Measurements from ENCODE around the gene SSTR5. TPM values are rescaled to one million over a fixed set of nuclear protein-coding genes. Genes with fewer than 3 reads are reported as not detected.
"Not testable (repeated sequence)": the region's sequence is repeated elsewhere in the genome, so short reads cannot be mapped to it uniquely, and the experiment has no call there.

Gene SSTR5
- total RNA-seq, 1 donor from 2014 or later, result not detected

DNA sequence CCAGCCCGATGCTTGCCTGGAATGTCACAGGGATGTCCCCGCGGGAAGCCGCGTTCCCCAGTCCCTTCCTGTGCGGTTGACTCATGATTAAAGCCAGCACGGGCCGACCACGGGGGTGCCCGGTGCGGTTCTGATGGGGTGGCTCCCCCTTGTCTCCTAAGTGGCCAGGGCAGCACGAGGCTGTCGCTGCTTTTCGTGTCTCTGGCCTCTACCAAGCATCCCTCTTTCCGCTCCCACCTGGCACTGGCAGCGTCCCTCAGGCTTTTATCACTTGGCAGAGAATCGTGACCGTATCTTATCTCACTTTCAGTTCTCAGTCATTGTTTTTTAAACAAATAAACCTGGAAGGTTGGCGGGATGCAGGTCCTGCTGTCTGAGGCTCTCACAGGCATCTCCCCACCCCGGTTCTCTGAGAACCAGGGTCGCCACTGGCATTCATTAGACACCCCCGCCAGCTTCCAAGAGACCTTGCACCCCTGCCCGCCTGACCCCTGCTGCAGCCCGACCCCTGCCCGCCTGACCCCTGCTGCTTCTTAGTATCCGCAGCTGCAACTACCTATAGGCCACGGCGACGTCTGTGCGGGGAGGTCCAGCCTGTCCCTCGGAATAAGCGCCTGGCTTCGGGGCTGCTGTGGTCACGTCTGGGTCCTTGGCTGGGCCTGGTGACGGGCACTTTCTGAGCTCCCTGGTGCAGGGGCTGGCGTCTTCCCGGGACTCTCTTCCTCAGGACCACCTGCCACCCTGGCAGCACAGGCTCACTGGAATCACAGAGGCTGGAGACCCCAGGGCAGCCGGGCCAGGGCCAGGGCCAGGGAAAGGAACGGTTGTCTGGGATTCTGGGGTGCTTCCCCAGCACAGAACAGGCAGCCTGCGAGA is 16.0 kb downstream of the SSTR5 start:
- no peaks in the 10 kb centered on the region for H3K27me3 Mint-ChIP-seq (ENCODE audit: low read depth)
- no peak overlapping the region for H3K27ac Mint-ChIP-seq
- no peak for DNase-seq (ENCODE audit: low spot score)
- intact Hi-C loops (cut with micrococcal nuclease), result no loop called here
- no peaks in the 10 kb centered on the region for H3K4me1 Mint-ChIP-seq (ENCODE audit: low read depth)
- no peaks in the 10 kb centered on the region for H3K36me3 Mint-ChIP-seq (ENCODE audit: low read depth)
- H3K9me3 Mint-ChIP-seq, result peaks cover 10% of the 10 kb centered on the region
- no peak overlapping the region for H3K4me3 Mint-ChIP-seq (ENCODE audit: low read depth)

DNA sequence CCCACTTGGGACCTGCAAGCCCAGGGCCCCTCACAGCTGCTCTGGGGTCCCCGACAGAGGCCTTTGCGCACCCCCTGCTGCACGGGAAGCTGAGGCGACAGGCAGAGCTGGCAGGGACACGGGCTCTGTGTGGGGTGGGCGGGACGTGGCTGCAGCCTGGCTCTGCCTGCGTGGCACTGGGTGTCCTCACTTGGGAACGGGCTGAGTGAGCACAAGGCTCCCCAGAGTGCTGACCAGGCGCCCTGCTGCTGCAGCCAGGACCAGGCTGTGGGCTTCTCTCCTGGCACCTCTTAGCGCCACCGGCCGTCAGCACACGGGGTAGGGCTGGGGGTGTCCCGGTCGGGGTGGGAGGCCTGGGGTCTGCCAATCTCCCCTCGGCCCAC is 16.9 kb downstream of the SSTR5 start:
- peaks cover 10% of the 10 kb centered on the region for H3K9me3 Mint-ChIP-seq
- intact Hi-C loops (cut with micrococcal nuclease), result no loop called here
- no peaks in the 10 kb centered on the region for H3K27me3 Mint-ChIP-seq (ENCODE audit: low read depth)
- DNase-seq (ENCODE audit: low spot score), result no peak
- H3K27ac Mint-ChIP-seq, result no peak overlapping the region
- H3K4me3 Mint-ChIP-seq (ENCODE audit: low read depth), result no peak overlapping the region
- H3K4me1 Mint-ChIP-seq (ENCODE audit: low read depth), result no peaks in the 10 kb centered on the region
- no peaks in the 10 kb centered on the region for H3K36me3 Mint-ChIP-seq (ENCODE audit: low read depth)

DNA sequence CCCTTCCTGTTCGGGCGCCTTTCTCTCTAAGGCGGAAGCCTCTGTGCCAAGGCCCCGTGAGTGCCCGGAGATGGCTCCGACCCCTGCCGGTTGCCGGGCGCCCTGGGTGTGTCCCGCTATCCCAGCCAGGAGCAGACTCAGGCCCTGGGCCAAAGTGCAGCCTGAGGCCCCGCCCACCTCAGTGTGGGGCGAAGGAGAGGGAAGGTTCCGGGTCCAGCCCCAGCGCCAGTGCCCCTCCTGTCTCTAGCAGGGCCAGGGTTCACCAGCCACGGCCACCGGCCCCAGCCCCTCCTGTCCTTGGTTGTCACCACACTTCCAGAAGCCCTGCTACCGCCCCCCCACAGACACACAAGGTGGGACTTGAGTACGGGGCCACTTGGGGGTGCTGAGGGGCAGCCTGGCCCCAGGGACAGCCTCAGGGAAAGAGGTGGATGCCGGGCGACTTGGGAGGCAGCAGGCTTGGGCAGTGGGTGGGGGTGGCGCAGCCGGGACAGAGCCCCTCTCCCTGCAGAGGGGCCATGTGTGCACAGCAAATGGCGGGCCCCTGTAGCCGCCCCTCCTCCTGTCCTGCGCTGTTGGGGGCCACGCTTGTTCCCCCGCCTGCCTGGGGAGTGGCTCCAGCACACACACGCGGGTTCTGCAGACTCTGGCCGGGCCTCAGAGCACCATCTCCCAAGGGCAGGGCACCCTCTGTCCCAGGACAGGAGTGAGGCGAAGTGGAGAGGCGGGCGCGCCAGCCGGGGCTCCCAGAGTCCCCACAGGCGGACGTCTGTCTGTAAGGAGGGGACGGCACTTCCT is 17.5 kb downstream of the SSTR5 start:
- Mint-ChIP-seq H3K27me3 (ENCODE audit: low read depth) (no peaks in the 10 kb centered on the region), H3K9me3 (peaks cover 10% of the 10 kb centered on the region), H3K36me3 (ENCODE audit: low read depth) (no peaks in the 10 kb centered on the region), H3K4me1 (ENCODE audit: low read depth) (no peaks in the 10 kb centered on the region), H3K27ac (no peak overlapping the region), H3K4me3 (ENCODE audit: low read depth) (no peak overlapping the region)
- no peak for DNase-seq (ENCODE audit: low spot score)
- intact Hi-C loops (cut with micrococcal nuclease), result no loop called here

DNA sequence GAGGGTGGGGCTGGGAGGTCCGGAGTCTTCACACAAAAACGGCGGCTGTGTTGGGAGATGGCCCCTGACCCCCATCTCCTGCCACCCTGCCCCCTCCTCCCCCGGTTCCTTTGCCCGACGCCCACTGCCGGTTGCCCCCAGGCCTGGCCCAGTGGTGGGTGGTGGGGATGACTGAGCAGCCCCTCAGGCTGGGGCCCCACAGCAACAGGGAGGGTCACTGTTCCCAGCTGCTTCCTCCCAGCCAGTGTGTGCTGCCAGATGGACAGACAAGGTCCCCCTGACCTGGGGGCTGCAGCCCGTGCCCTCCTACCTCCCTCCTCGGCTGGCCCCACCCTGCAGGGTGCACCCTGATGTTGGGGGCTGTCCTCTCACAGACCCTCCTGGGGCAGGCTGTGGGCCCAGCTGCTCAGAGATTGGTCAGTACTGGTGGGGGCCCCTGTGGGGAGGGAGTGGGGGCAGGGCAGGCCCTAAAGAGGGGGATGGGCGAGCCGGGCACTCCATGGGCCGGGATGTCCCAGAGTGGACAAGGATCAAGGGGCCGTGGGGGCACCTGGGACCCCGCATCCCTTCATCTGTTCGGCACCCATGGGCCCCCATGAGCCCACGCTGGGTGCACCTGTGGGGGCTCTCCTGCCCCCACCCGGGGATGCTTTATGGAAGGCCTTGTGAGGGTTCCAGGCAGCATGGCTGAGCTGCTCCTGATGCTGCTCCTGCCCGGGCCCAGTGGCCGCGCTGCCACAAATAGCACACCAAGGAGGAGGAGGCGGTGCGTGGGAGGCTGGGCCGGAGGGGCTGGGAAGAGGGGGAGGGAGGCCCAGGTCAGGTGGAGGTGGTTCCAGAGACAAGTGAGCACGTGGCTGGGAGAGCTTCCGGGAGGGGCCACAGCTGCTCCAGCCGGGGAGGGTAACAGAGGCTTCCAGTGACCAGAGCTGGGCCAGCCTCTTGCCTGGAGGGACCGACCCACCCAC is 18.4 kb downstream of the SSTR5 start:
- Mint-ChIP-seq H3K9me3 (peaks cover under 1% of the 10 kb centered on the region), H3K4me3 (ENCODE audit: low read depth) (no peak overlapping the region), H3K36me3 (ENCODE audit: low read depth) (no peaks in the 10 kb centered on the region), H3K4me1 (ENCODE audit: low read depth) (no peaks in the 10 kb centered on the region), H3K27me3 (ENCODE audit: low read depth) (no peaks in the 10 kb centered on the region), H3K27ac (no peak overlapping the region)
- intact Hi-C loops (cut with micrococcal nuclease), result no loop called here
- no peak for DNase-seq (ENCODE audit: low spot score)

DNA sequence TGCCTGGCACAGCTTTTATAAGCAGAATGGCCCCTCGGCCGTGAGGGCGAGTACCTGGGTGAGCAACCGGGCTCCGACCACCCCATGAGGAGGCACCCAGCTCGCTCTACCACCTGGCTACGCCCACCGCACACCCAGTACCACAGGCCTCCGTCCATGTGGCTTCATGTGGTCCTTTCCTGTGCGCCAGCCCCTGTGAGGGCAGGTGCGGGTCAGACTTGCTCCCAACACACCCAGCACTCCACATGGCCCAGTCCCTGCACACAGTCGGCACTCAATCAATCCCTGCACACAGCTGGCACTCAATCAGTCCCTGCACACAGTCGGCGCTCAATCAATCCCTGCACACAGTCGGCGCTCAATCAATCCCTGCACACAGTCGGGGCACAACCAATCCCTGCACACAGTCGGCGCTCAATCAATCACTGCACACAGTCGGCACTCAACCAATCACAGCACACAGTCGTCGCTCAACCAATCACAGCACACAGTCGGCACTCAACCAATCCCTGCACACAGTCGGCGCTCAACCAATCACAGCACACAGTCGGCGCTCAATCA is 19.5 kb downstream of the SSTR5 start:
- Mint-ChIP-seq H3K9me3 (no peaks in the 10 kb centered on the region), H3K4me1 (ENCODE audit: low read depth) (no peaks in the 10 kb centered on the region), H3K27me3 (ENCODE audit: low read depth) (no peaks in the 10 kb centered on the region), H3K36me3 (ENCODE audit: low read depth) (no peaks in the 10 kb centered on the region), H3K4me3 (ENCODE audit: low read depth) (no peak overlapping the region), H3K27ac (no peak overlapping the region)
- intact Hi-C loops (cut with micrococcal nuclease), result no loop called here
- DNase-seq (ENCODE audit: low spot score), result no peak

DNA sequence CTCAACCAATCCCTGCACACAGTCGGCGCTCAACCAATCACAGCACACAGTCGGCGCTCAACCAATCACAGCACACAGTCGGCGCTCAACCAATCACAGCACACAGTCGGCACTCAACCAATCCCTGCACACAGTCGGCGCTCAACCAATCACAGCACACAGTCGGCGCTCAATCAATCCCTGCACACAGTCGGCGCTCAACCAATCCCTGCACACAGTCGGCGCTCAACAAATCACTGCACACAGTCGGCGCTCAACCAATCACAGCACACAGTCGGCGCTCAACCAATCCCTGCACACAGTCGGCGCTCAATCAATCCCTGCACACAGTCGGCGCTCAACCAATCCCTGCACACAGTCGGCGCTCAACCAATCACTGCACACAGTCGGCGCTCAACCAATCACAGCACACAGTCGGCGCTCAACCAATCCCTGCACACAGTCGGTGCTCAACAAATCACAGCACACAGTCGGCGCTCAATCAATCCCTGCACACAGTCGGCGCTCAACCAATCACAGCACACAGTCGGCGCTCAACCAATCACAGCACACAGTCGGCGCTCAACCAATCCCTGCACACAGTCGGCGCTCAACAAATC is 20.2 kb downstream of the SSTR5 start:
- H3K36me3 Mint-ChIP-seq (ENCODE audit: low read depth); H3K9me3 Mint-ChIP-seq; intact Hi-C loops (cut with micrococcal nuclease); H3K4me3 Mint-ChIP-seq (ENCODE audit: low read depth); DNase-seq (ENCODE audit: low spot score); H3K4me1 Mint-ChIP-seq (ENCODE audit: low read depth); H3K27ac Mint-ChIP-seq; H3K27me3 Mint-ChIP-seq (ENCODE audit: low read depth): not testable (repeated sequence)

DNA sequence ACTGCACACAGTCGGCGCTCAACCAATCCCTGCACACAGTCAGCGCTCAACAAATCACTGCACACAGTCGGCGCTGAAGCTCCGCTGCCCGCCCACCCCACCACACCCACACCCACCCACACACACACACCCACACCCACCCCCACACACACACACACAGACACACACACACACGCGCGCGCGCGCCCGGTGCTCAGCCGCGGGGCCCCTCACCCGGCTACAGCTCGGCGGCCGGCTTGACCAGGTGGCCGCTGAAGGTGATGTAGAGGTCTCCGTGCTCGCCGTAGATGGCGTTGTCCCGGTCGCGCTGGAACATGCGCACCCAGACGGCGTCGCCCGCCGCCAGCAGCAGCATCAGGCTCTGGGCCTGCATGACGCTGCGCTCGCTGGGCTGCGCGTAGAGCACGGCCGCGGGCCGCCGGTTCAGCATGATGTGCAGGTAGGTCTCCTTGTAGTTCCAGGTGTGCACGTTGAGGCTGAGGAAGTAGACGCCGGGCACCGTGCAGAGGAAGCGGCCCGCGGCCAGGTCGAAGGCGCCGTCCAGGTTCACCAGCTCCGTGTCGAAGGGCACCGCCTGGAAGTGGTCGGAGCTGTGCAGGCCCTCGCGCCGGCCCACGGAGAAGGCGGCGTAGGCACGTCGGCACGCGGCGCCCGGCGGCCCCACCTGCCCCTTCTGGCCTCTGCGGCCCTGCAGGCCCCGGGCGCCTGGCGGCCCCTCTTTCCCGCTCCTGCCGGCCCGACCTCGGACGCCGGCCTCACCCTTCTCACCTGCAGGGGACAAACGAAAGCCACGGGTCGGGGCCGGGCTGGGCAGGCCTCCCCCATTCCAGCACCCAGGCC is 21.0 kb downstream of the SSTR5 start:
- Mint-ChIP-seq H3K4me1 (ENCODE audit: low read depth) (no peaks in the 10 kb centered on the region), H3K27ac (no peak overlapping the region), H3K36me3 (ENCODE audit: low read depth) (no peaks in the 10 kb centered on the region), H3K27me3 (ENCODE audit: low read depth) (no peaks in the 10 kb centered on the region), H3K9me3 (no peaks in the 10 kb centered on the region), H3K4me3 (ENCODE audit: low read depth) (no peak overlapping the region)
- intact Hi-C loops (cut with micrococcal nuclease), result no loop called here
- DNase-seq (ENCODE audit: low spot score), result no peak

DNA sequence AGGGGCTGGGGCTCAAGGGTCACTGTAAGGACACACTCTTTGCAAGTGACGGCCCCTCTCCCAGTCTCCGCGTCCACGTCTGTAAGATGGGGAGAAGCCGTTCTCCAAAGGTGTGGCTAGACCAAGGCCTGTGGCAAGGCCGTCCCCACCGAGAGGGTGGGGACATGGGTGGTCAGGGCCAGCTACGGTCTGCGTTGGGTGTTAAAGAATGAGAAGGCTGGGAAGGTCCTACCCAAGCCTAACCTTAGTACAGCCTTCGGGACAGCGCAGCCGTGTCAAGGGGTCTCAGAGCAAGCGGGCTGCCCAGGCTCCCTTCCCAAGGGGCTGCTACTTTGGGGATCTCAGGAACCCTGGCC is 21.6 kb downstream of the SSTR5 start:
- Mint-ChIP-seq H3K9me3 (no peaks in the 10 kb centered on the region), H3K27ac (no peak overlapping the region), H3K27me3 (ENCODE audit: low read depth) (no peaks in the 10 kb centered on the region), H3K4me1 (ENCODE audit: low read depth) (no peaks in the 10 kb centered on the region), H3K36me3 (ENCODE audit: low read depth) (no peaks in the 10 kb centered on the region), H3K4me3 (ENCODE audit: low read depth) (no peak overlapping the region)
- intact Hi-C loops (cut with micrococcal nuclease), result no loop called here
- no peak for DNase-seq (ENCODE audit: low spot score)

DNA sequence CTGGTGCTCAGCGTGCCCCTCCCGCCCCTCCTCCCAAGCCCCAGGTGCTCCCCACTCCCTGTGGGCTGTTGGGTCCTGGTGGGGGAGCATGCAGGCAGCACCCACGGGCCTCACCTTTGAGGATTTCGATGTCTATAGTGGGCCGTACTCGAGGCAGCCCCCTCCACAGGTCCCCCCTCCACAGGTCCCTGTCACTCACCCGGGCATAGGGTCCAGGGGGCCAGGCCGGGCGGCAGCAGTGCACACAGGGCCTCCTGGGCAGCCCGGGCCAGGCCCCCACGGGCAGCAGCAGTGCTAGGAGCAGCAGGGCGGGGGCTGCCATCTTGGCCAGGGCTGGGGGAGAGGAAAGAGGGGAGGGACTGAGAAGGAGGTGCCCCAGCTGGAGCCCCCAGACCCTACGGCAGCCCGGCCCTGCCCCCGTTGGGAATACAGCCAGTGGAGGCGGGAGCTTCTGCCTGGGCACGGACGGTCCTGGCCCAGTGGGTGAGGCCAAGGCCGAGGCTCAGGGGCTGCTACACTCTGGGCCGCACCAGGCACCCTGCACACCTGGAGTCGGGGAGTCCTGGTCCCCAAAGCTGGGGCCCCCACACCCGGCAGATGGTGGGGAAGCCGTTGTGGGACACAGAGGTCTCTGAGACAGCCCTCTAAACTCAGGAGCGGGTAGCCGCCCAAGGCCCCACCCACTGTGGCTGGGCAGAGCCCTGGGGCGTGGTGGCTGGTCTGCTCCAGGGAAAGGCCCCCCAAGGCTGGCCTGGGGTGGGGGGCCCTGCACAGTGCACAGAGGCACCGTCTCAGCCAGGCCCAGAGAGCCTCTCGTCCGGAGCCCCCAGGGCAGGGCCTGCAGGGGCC is 22.3 kb downstream of the SSTR5 start:
- Mint-ChIP-seq H3K9me3 (no peaks in the 10 kb centered on the region), H3K27ac (no peak overlapping the region), H3K27me3 (ENCODE audit: low read depth) (no peaks in the 10 kb centered on the region), H3K4me3 (ENCODE audit: low read depth) (no peak overlapping the region), H3K36me3 (ENCODE audit: low read depth) (no peaks in the 10 kb centered on the region), H3K4me1 (ENCODE audit: low read depth) (no peaks in the 10 kb centered on the region)
- intact Hi-C loops (cut with micrococcal nuclease), result no loop called here
- no peak for DNase-seq (ENCODE audit: low spot score)

DNA sequence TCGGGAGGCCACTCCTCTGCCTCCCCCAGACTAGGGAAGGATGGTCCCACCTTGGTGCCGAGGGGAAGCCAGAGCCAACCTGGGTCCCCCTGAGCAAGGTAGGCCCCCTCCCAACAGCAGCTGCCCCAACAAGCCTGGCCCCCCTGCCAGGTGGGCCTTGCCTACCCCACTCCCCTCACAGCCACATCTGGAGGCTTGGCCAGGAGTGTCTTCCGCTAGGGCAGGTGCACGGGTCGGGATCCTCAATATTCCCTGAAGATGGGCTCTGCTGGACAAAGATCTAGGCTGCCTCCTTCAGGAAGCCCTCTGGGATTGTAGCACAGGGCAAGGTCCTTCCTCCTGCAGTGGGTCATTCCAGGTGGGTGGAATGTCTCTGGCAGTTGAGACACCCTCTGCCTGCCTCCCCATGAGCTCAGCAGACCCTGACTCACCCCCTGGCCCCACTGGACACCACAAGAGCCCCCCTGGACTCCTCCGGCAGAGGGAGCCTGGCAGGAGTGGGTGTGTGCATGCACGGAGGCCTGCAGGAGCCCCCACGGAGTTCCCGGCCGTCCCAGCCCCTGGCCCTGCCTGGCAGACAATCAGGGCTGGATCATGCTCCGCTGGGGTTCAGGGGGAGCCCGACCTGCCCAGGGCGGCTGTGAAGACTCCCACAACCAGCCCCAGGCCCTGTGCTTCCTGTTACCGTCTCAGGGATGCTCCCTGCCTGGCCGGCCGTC is 23.1 kb downstream of the SSTR5 start:
- no peaks in the 10 kb centered on the region for H3K36me3 Mint-ChIP-seq (ENCODE audit: low read depth)
- no peaks in the 10 kb centered on the region for H3K27me3 Mint-ChIP-seq (ENCODE audit: low read depth)
- intact Hi-C loops (cut with micrococcal nuclease), result no loop called here
- H3K4me3 Mint-ChIP-seq (ENCODE audit: low read depth), result no peak overlapping the region
- DNase-seq (ENCODE audit: low spot score), result no peak
- H3K27ac Mint-ChIP-seq, result no peak overlapping the region
- no peaks in the 10 kb centered on the region for H3K9me3 Mint-ChIP-seq
- no peaks in the 10 kb centered on the region for H3K4me1 Mint-ChIP-seq (ENCODE audit: low read depth)

Data from activated T-helper 2 cell treated with anti-CD3 and anti-CD28 coated beads, Interferon-gamma antibody, Interleukin-2, Interleukin-4, amounts not matched to agents 10 μg/mL and 5 μg/mL and 100 μg/mL, durations not matched to agents 14 hours and 24 hours and 36 hours (primary cell).